Gastroesophageal sphincter (tissue), 4 donors: ENCODE data around the gene DMGDH. TPM values are rescaled to one million over a fixed set of nuclear protein-coding genes. Genes with fewer than 3 reads are reported as not detected.

ENCODE experiments used
- ATAC-seq: fragments of 150-250 bp; one replicate; pipeline ENCODE4 v1.9.1; 2016; ENCODE audit warnings: mild to moderate bottlenecking, moderate library complexity
- H3K27ac ChIP-seq, 4 donors: fragments of 200-600 bp; sonication (generic) in 3 of 4; 1 replicate in 3 of 4; 2 replicates in 1 of 4; pipeline ENCODE4 v1.5.1; 2016 to 2019
- H3K27me3 ChIP-seq: fragments of 200-600 bp; sonication (generic); one replicate; pipeline ENCODE4 v1.5.1; 2019
- H3K36me3 ChIP-seq, 2 donors: fragments of 200-600 bp; sonication (generic); one replicate each; pipeline ENCODE4 v1.5.1; 2019; ENCODE audit warnings: control low read depth in 1 of 2
- H3K4me1 ChIP-seq, 3 donors: fragments of 200-600 bp; sonication (generic); 1 replicate in 2 of 3; 2 replicates in 1 of 3; pipeline ENCODE4 v1.5.1; 2016 to 2019; ENCODE audit warnings: control low read depth in 2 of 3
- H3K4me3 ChIP-seq, 2 donors: fragments of 200-600 bp; sonication (generic); one replicate each; pipeline ENCODE4 v1.5.1; 2019; ENCODE audit warnings: mild to moderate bottlenecking in 1 of 2, moderate library complexity in 1 of 2
- H3K9me3 ChIP-seq, 3 donors: fragments of 200-600 bp; sonication (generic); one replicate each; pipeline ENCODE4 v1.5.1; 2017 to 2019; ENCODE audit warnings: control low read depth in 2 of 3
- EP300 ChIP-seq: sonication (generic); formaldehyde crosslinking; IDR thresholded peaks from one replicate; pipeline ENCODE4 v1.6.1; 2017; ENCODE audit warnings: antibody characterized with exemption, mild to moderate bottlenecking
- POLR2A ChIP-seq, 2 donors: fragments of 450-650 bp; IDR thresholded peaks; one replicate each; pipeline ENCODE4 v1.6.1; 2017; ENCODE audit warnings: antibody characterized with exemption in 2 of 2, mild to moderate bottlenecking in 2 of 2, moderate library complexity in 1 of 2
- POLR2AphosphoS5 ChIP-seq: sonication (generic); formaldehyde crosslinking; IDR thresholded peaks from one replicate; pipeline ENCODE4 v1.6.1; 2017; ENCODE audit warnings: antibody characterized with exemption
- WGBS, 2 donors: methylation state at CpG; one replicate each; pipeline ENCODE4 v1.1.5; 2018; ENCODE audit warnings: low coverage in 1 of 2; 5-methylcytosine and 5-hydroxymethylcytosine counted together
- total RNA-seq, 4 donors: library from RNA; depleted of rRNA; stranded (reverse); fragments of >200 nt; gene quantifications; one replicate each; pipeline ENCODE4 v1.1.0, GENCODE V29; 2016
- TF ChIP-seq, protein P1 (sequence below), 4 experiments: fragments of 200-600 bp in 2 of 4; fragments of 450-650 bp in 2 of 4; sonication (generic) in 1 of 4; IDR thresholded peaks; one replicate each; pipeline ENCODE4 v1.5.1; 2017 to 2019; ENCODE audit warnings: antibody characterized with exemption in 4 of 4, mild to moderate bottlenecking in 2 of 4, moderate library complexity in 2 of 4

DMGDH gene
- total RNA-seq = 1 to 10 TPM; 4.7 to 7.3 (median 6.0) TPM

DNA sequence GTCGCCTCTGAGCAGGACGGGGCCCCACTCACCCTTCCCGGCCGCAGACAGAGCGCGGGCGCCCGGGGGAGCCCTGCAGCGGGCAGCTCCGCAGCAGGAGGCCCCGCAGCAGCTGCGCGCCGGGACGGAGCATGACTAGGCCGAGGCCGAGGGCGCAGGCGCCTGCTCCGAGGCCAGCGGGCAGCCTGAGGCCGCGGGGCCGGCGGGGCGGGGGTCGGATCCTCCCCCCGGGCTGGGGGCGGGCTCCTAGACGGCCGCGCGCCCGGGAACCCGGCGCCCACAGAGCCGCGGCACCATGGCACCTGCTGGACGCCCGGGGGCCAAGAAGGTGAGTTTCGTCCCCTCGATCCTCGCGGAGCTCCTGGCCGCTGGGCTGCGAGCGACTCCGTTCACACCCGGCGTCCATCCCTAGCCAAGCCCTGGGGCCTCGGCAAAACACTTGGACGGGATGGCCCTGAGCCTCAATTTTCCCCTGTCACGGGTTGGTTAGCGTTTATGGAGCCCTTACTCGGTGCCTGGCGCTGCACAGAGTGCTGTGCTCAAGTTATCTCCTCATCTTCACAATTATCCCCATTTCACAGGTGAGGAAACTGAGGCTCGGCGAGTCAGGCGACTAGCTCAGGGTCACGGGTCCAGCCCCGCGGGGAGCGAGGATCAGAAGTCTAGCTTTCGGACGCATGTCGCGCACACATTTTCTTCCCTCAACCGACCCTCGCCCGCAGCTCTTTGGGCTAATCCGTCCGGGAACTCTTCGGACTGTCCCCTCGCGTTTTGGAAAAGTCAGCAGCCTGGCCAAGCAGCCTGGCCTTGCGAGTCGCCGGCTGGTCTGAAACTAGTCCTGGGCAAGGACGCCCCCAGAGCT lies at the start of gene DMGDH, which contains the start of gene BHMT2:
Gene DMGDH, minus strand, starts transcription at position 187 of the 862 bp plus-strand sequence. Its CDS starts 54 bp downstream, at position 133.
Gene BHMT2, plus strand, starts transcription at position 280 of the 862 bp plus-strand sequence. Its CDS starts 16 bp downstream, at position 296.
- TF ChIP-seq EP300 (no peak), POLR2AphosphoS5 (no peak), POLR2A (IDR thresholded peaks at IDR 0.05) (no peak)
- TF ChIP-seq, protein P1, sequence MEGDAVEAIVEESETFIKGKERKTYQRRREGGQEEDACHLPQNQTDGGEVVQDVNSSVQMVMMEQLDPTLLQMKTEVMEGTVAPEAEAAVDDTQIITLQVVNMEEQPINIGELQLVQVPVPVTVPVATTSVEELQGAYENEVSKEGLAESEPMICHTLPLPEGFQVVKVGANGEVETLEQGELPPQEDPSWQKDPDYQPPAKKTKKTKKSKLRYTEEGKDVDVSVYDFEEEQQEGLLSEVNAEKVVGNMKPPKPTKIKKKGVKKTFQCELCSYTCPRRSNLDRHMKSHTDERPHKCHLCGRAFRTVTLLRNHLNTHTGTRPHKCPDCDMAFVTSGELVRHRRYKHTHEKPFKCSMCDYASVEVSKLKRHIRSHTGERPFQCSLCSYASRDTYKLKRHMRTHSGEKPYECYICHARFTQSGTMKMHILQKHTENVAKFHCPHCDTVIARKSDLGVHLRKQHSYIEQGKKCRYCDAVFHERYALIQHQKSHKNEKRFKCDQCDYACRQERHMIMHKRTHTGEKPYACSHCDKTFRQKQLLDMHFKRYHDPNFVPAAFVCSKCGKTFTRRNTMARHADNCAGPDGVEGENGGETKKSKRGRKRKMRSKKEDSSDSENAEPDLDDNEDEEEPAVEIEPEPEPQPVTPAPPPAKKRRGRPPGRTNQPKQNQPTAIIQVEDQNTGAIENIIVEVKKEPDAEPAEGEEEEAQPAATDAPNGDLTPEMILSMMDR (IDR thresholded peaks at IDR 0.05) = no peak
- H3K36me3 ChIP-seq = no peaks in the 10 kb centered on the region
- H3K4me3 ChIP-seq = peak within 1 kb of the TSS; percentile 47 to 58
- peaks cover 0 to 10% (median 0%) of the 10 kb centered on the region in 3 donors for H3K9me3 ChIP-seq
- H3K27me3 ChIP-seq = peaks cover 13% of the 10 kb centered on the region
- peak within 1 kb of the TSS; percentile 30 to 86 (median 75) for H3K27ac ChIP-seq
- peak; percentile 87 for ATAC-seq
- H3K4me1 ChIP-seq = peaks cover 0 to 24% (median 0%) of the 10 kb centered on the region in 3 donors
- WGBS, 2 donors = 54% methylated on average over 11 of the region's 79 CpGs; no CpG with 5 or more reads in 1 of the 2 donors

DNA sequence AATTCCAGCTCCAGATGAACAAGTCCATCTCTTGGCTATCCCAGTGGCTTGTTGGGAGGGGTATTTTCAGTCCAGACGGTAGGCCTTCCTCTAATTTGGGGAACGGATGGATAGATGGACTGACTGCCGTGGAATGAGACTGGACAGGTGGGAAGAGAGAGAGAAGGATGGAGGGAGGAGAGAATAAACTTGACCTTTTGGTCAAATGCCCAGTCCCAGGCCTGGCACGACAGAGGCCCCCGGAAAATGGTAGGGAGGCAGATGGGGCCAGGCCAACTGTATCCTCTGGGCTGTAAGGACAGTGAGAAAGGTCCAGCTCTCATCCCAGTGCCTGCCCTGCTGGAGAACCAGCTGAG lies 43.2 kb upstream of the DMGDH start:
- H3K27me3 ChIP-seq = peaks cover 22% of the 10 kb centered on the region
- no peak overlapping the region for H3K4me3 ChIP-seq
- ATAC-seq = no peak
- H3K27ac ChIP-seq = no peak overlapping the region
- 89 to 100% methylated on average over 1 to 5 of the region's 5 CpGs for WGBS, 2 donors
- TF ChIP-seq, protein P1 (IDR thresholded peaks at IDR 0.05) = no peak
- no peak for TF ChIP-seq POLR2A (IDR thresholded peaks at IDR 0.05)
- TF ChIP-seq EP300 = no peak
- TF ChIP-seq POLR2AphosphoS5 = no peak
- no peaks in the 10 kb centered on the region for H3K36me3 ChIP-seq
- peaks cover 0 to 24% (median 4%) of the 10 kb centered on the region in 3 donors for H3K4me1 ChIP-seq
- no peaks in the 10 kb centered on the region for H3K9me3 ChIP-seq

DNA sequence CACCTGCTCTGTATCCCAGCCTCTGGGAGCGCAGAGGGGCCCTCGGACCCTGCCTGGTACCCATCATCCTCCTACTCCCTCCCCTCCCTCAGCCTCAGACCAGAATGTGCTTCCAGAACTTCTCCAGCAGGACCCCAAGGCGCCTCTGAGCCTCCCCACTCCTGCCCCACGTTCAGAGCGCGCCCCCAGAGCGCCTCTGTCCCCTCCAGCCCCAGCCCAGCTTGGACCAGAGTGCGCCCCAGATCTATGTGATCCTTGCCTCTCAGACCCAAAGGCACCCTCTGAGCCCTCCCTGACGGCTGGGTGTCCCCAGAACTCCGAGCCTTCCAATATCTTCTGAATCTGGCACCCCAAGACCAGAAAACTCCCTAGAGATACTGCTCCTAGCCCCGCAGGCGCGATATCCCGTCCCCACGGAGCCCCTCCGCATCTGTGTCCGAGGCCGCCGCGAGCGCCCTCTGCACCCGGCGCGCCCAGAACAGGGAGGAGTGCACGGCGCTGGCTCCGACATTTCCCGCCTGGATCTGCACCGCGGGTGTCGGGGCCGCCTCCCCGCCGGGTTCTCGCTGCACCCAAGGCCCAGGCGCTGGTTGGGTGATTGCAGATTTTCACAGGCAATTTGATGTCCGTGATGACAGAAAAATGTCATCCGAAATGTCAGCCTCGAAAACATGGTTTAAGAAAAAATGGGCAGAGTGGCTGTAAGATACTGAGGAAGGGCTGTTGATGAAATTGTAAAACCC lies 42.7 kb upstream of the DMGDH start:
- Histone ChIP-seq H3K9me3 (no peaks in the 10 kb centered on the region), H3K27me3 (peaks cover 22% of the 10 kb centered on the region), H3K4me1 (peaks cover 0 to 29% (median 4%) of the 10 kb centered on the region in 3 donors), H3K27ac (no peak overlapping the region), H3K4me3 (peak overlapping the region in 1 of 2 donors; percentile 14), H3K36me3 (no peaks in the 10 kb centered on the region)
- ATAC-seq = no peak
- 27 to 34% methylated on average over 8 to 9 of the region's 39 CpGs for WGBS, 2 donors
- TF ChIP-seq POLR2AphosphoS5 (no peak), POLR2A (IDR thresholded peaks at IDR 0.05) (no peak), EP300 (no peak)
- TF ChIP-seq, protein P1 (IDR thresholded peaks at IDR 0.05) = no peak

DNA sequence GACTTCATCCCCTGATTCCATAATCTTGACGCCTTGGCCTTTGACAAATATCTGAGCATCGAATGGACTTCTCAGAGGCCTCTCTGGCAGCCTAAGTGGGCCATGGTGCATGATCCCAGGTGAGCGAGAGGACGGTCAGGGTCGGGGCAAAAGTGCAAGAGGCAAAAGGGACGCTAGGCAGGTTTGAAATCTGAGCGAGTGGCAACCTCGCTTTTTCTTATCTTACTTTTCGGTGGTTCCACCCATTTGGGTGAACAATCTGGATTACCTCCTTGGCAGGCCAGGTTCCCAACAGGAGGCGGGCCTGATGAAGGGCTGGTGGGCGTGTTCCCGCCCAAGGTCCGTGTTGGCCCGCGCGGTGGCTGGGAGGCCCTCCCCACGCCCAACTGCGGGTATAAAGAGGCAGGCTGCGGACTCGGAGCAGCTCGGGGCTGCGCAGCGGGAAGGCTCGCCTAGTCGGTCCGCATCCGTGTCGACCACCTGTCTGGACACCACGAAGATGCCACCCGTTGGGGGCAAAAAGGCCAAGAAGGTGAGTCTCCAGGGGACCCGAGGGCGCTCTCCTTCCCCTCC lies 42.0 kb upstream of the DMGDH start, which contains the start of gene BHMT:
Gene BHMT, plus strand, starts transcription at position 423 of the 573 bp plus-strand sequence. Its CDS starts 77 bp downstream, at position 500.
- Histone ChIP-seq H3K9me3 (no peaks in the 10 kb centered on the region), H3K4me3 (peak within 1 kb of the TSS in 1 of 2 donors; percentile 14), H3K27me3 (peaks cover 22% of the 10 kb centered on the region), H3K4me1 (peaks cover 0 to 33% (median 4%) of the 10 kb centered on the region in 3 donors), H3K36me3 (no peaks in the 10 kb centered on the region), H3K27ac (no peak within 1 kb of the TSS)
- WGBS, 2 donors = 40 to 67% methylated on average over 3 to 13 of the region's 32 CpGs
- no peak for ATAC-seq
- no peak for TF ChIP-seq POLR2A (IDR thresholded peaks at IDR 0.05)
- TF ChIP-seq EP300 = no peak
- no peak for TF ChIP-seq POLR2AphosphoS5
- TF ChIP-seq, protein P1 (IDR thresholded peaks at IDR 0.05) = no peak
